ENCODE measurements around the gene ASS1. TPM values are rescaled to one million over a fixed set of nuclear protein-coding genes. Genes with fewer than 3 reads are reported as not detected.

ASS1 gene
- total RNA-seq, 1 donor from 2014 or later, result 22.5 TPM

DNA sequence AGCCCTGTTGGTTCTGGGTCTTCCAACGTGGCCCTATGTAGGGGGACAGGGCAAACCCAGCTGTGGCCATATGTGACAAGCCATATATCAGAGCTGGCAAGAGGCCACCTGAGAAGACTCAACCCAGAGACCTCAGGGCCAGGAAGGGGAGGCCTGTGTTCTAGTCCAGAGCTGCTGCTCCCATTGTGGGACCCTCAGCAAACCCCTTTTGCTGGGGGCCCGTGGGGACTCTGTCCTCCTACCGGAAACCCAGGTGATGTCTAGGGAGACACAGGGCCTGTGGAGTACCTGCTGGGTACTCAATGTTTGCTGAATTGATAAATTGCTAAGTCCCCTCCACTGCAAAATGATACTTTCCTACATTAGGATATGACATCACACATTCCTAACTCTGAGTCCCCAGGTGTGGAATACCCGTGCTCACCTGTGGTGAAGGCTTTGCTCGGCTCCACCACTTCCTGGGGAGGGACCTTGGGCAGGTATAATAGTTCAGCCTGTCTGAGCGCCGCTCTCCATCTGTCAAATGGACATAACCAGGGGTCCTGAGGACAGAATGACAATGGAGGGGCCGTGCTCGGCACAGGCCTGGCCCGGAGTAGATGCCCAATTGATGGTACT lies 38.4 kb upstream of the ASS1 start:
- peaks cover 6% of the 10 kb centered on the region for H3K27me3 Mint-ChIP-seq (ENCODE audit: insufficient read depth, low read depth)
- no peak overlapping the region for H3K4me3 Mint-ChIP-seq
- no peaks in the 10 kb centered on the region for H3K27me3 ChIP-seq

DNA sequence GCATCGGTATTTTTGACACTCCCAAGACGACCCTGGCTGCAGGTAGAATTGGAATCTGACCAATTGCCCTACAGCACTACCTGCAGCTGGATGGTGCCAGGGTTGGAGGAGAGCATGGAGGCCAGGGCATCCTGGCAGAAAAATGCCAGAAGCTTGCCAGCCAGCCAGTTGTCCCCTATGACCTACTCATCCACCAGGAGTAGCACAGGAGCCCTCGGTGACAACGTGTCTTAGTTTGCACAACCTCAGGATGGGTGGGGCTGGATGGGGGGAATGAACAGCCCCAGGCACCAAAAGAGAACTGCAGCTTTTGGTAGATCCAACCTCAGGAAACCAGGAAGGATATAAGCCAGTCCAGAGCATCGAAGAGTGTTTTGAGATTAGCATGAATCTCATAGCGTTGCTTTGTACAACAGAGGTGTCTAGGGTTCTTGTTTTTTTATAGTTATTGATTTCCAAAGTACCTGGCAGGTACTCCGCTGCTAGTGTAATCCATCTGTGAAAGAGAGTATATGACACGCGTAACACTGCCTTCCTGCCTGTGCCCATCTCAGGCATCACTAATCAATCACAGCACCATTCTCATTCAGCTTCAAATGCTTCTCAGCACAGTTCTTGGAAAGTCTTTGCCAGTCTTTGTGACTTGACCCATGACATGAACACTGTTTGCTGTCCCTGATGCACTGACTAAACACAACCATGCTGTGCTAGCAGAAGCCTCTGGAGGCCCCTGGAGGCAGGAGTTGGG lies 36.7 kb upstream of the ASS1 start:
- no peaks in the 10 kb centered on the region for H3K9me3 Mint-ChIP-seq

More for the DNA sequence above, 38.4 kb upstream of the ASS1 start:
- Histone ChIP-seq H3K4me2 (no peak overlapping the region), H2AFZ (replicated peaks) (no peak overlapping the region), H3K27ac (no peak overlapping the region), H4K20me1 (ENCODE audit: low read depth) (no peaks in the 10 kb centered on the region), H3F3A (ENCODE audit: low read depth) (no peaks in the 10 kb centered on the region), H3K79me2 (ENCODE audit: low read depth) (no peaks in the 10 kb centered on the region), H3K9ac (no peak overlapping the region), H3K9me3 (ENCODE audit: low read depth) (no peaks in the 10 kb centered on the region), H3K4me1 (no peaks in the 10 kb centered on the region), H3K4me3 (no peak overlapping the region), H3K36me3 (no peaks in the 10 kb centered on the region)
- peaks cover 14% of the 10 kb centered on the region for H3K4me1 Mint-ChIP-seq
- no peak overlapping the region for H3K27ac Mint-ChIP-seq
- DNase-seq (ENCODE audit: low spot score), result no peak
- no peaks in the 10 kb centered on the region for H3K36me3 Mint-ChIP-seq
- TF ChIP-seq, protein P1, sequence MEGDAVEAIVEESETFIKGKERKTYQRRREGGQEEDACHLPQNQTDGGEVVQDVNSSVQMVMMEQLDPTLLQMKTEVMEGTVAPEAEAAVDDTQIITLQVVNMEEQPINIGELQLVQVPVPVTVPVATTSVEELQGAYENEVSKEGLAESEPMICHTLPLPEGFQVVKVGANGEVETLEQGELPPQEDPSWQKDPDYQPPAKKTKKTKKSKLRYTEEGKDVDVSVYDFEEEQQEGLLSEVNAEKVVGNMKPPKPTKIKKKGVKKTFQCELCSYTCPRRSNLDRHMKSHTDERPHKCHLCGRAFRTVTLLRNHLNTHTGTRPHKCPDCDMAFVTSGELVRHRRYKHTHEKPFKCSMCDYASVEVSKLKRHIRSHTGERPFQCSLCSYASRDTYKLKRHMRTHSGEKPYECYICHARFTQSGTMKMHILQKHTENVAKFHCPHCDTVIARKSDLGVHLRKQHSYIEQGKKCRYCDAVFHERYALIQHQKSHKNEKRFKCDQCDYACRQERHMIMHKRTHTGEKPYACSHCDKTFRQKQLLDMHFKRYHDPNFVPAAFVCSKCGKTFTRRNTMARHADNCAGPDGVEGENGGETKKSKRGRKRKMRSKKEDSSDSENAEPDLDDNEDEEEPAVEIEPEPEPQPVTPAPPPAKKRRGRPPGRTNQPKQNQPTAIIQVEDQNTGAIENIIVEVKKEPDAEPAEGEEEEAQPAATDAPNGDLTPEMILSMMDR (IDR thresholded peaks at IDR 0.05), result no peak
- TF ChIP-seq EZH2phosphoT487 (IDR thresholded peaks at IDR 0.05) (no peak), EZH2 (IDR thresholded peaks at IDR 0.05) (no peak)
- no peaks in the 10 kb centered on the region for H3K9me3 Mint-ChIP-seq

DNA sequence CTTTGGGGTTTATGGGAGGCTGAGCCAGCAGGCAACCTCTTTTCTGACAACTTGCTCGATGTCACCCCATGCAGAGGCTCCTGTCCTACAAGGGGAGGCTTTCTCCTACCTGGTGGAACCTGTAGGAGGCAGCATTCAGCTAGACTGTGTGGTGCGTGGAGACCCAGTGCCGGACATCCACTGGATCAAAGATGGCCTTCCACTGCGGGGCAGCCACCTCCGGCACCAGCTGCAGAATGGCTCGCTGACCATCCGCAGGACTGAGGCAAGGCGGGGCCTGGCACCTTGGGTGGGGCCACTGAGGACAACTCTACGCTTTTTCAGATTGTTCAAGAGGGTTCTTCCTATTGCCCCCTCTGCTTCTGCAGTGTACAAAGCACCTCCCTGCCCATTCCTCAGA lies 36.1 kb upstream of the ASS1 start:
- no peak for DNase-seq (ENCODE audit: low spot score)
- no peak overlapping the region for H3K9ac ChIP-seq
- H3K4me3 Mint-ChIP-seq, result no peak overlapping the region
- H3K27ac ChIP-seq, result no peak overlapping the region
- peaks cover 4% of the 10 kb centered on the region for H3K27me3 Mint-ChIP-seq (ENCODE audit: insufficient read depth, low read depth)
- TF ChIP-seq, protein P1 (IDR thresholded peaks at IDR 0.05), result peak; percentile 6
- TF ChIP-seq EZH2phosphoT487 (IDR thresholded peaks at IDR 0.05) (no peak), EZH2 (IDR thresholded peaks at IDR 0.05) (no peak)
- no peaks in the 10 kb centered on the region for H3K36me3 ChIP-seq
- no peak overlapping the region for H3K4me2 ChIP-seq
- no peak overlapping the region for H2AFZ ChIP-seq (replicated peaks)
- no peaks in the 10 kb centered on the region for H3K27me3 ChIP-seq
- H3K4me3 ChIP-seq, result no peak overlapping the region
- no peaks in the 10 kb centered on the region for H3K9me3 ChIP-seq (ENCODE audit: low read depth)
- no peaks in the 10 kb centered on the region for H3F3A ChIP-seq (ENCODE audit: low read depth)
- no peaks in the 10 kb centered on the region for H4K20me1 ChIP-seq (ENCODE audit: low read depth)
- H3K4me1 Mint-ChIP-seq, result peaks cover 13% of the 10 kb centered on the region
- no peaks in the 10 kb centered on the region for H3K9me3 Mint-ChIP-seq
- H3K27ac Mint-ChIP-seq, result no peak overlapping the region
- H3K36me3 Mint-ChIP-seq, result no peaks in the 10 kb centered on the region
- no peaks in the 10 kb centered on the region for H3K79me2 ChIP-seq (ENCODE audit: low read depth)
- no peaks in the 10 kb centered on the region for H3K4me1 ChIP-seq

More for the DNA sequence above, 36.7 kb upstream of the ASS1 start:
- Histone ChIP-seq H3K4me2 (no peak overlapping the region), H2AFZ (replicated peaks) (no peak overlapping the region), H3K4me1 (no peaks in the 10 kb centered on the region), H4K20me1 (ENCODE audit: low read depth) (no peaks in the 10 kb centered on the region), H3K79me2 (ENCODE audit: low read depth) (no peaks in the 10 kb centered on the region), H3K4me3 (no peak overlapping the region), H3K27ac (no peak overlapping the region), H3K9ac (no peak overlapping the region), H3F3A (ENCODE audit: low read depth) (no peaks in the 10 kb centered on the region), H3K27me3 (no peaks in the 10 kb centered on the region), H3K36me3 (no peaks in the 10 kb centered on the region), H3K9me3 (ENCODE audit: low read depth) (no peaks in the 10 kb centered on the region)
- no peaks in the 10 kb centered on the region for H3K36me3 Mint-ChIP-seq
- no peak overlapping the region for H3K27ac Mint-ChIP-seq
- TF ChIP-seq, protein P1 (IDR thresholded peaks at IDR 0.05), result no peak
- TF ChIP-seq EZH2 (IDR thresholded peaks at IDR 0.05) (no peak), EZH2phosphoT487 (IDR thresholded peaks at IDR 0.05) (no peak)
- peaks cover 4% of the 10 kb centered on the region for H3K27me3 Mint-ChIP-seq (ENCODE audit: insufficient read depth, low read depth)
- no peak for DNase-seq (ENCODE audit: low spot score)
- peaks cover 13% of the 10 kb centered on the region for H3K4me1 Mint-ChIP-seq
- H3K4me3 Mint-ChIP-seq, result no peak overlapping the region

Data from neural progenitor cell (in vitro differentiated cells).